PC-3 (cell line): ENCODE data around the gene CLINT1. TPM values are rescaled to one million over a fixed set of nuclear protein-coding genes. Genes with fewer than 3 reads are reported as not detected.
A peak's percentile ranks its signal among the peaks of the same experiment; 100 is the strongest.

ENCODE experiments used
- ATAC-seq: fragments of 200-7000 bp; cut with Tn5 transposase; 2 replicates; pipeline ENCODE4 v1.9.1; 2020; ENCODE audit warnings: mild to moderate bottlenecking, moderate library complexity
- BruUV-seq: library from RNA; stranded (reverse); fragments of 400-500 nt; replicated peaks from 2 replicates; lab custom pipeline; 2021; lab: Mats Ljungman, UMichigan
- CTCF ChIA-PET: fragments of 300-600 bp; sonication (Branson Sonifier 250); formaldehyde crosslinking; loops from one replicate; lab custom pipeline; 2022; ENCODE audit warnings: antibody characterized with exemption; lab: Charles Lee
- POLR2A ChIA-PET: fragments of 300-600 bp; sonication (Branson Sonifier 250); formaldehyde crosslinking; loops from one replicate; lab custom pipeline; 2022; ENCODE audit warnings: antibody characterized with exemption; ENCODE audit not compliant: unreplicated experiment; lab: Charles Lee
- DNase-seq: peaks from one replicate; pipeline ENCODE4 v3.0.0-alpha.2; 2015
- H2AFZ ChIP-seq: fragments of 300-600 bp; sonication (generic); 2 replicates; pipeline ENCODE4 v1.6.0; 2016; ENCODE audit warnings: antibody characterized with exemption, low read length
- H3F3A ChIP-seq: fragments of 300-600 bp; sonication (generic); one replicate; pipeline ENCODE4 v1.6.0; 2017; ENCODE audit warnings: antibody characterized with exemption, low read length, control low read depth, mild to moderate bottlenecking; ENCODE audit not compliant: unreplicated experiment
- H3K27ac ChIP-seq: fragments of 300-600 bp; sonication (generic); 2 replicates; pipeline ENCODE4 v1.5.1; 2016; ENCODE audit warnings: mild to moderate bottlenecking, low read length
- H3K27me3 ChIP-seq: fragments of 300-600 bp; sonication (generic); 2 replicates; pipeline ENCODE4 v1.6.1; 2016; ENCODE audit warnings: low read length, mixed read lengths
- H3K36me3 ChIP-seq: fragments of 300-600 bp; sonication (generic); 2 replicates; pipeline ENCODE4 v1.6.1; 2016; ENCODE audit warnings: low read depth, mixed run types, low read length, mixed read lengths
- H3K4me1 ChIP-seq: fragments of 300-600 bp; sonication (generic); 2 replicates; pipeline ENCODE4 v1.5.1; 2016; ENCODE audit warnings: low read length; ENCODE audit not compliant: insufficient read depth
- H3K4me2 ChIP-seq: fragments of 300-600 bp; sonication (generic); 2 replicates; pipeline ENCODE4 v1.6.0; 2016; ENCODE audit warnings: low read length
- H3K4me3 ChIP-seq: fragments of 300-600 bp; sonication (generic); 2 replicates; pipeline ENCODE4 v1.5.1; 2016; ENCODE audit warnings: mild to moderate bottlenecking, low read length, mixed read lengths
- H3K79me2 ChIP-seq: fragments of 300-600 bp; sonication (generic); 2 replicates; pipeline ENCODE4 v1.6.1; 2017; ENCODE audit warnings: low read length, mixed read lengths
- H3K9ac ChIP-seq: fragments of 300-600 bp; sonication (generic); 2 replicates; pipeline ENCODE4 v1.6.0; 2016; ENCODE audit warnings: mild to moderate bottlenecking, low read length
- H3K9me2 ChIP-seq: fragments of 300-600 bp; sonication (generic); replicated peaks from 2 replicates; pipeline ENCODE4 v1.6.1; 2016; ENCODE audit warnings: mixed run types, low read length, mixed read lengths
- H3K9me3 ChIP-seq: fragments of 300-600 bp; sonication (generic); 2 replicates; pipeline ENCODE4 v1.6.1; 2016; ENCODE audit warnings: low read length, mixed read lengths
- H4K20me1 ChIP-seq: fragments of 300-600 bp; sonication (generic); 2 replicates; pipeline ENCODE4 v1.6.1; 2016; ENCODE audit warnings: low read length, mixed read lengths
- CTCF ChIP-seq: fragments of 300-600 bp; sonication (generic); conservative IDR thresholded peaks from 2 replicates; pipeline ENCODE4 v1.5.1; 2017; ENCODE audit warnings: antibody characterized with exemption, low read depth, mild to moderate bottlenecking, low read length
- EZH2 ChIP-seq: fragments of 300-600 bp; sonication (generic); IDR thresholded peaks from one replicate; pipeline ENCODE4 v1.6.1; 2017; ENCODE audit warnings: antibody characterized with exemption, mild to moderate bottlenecking, low read length; ENCODE audit not compliant: unreplicated experiment
- EZH2phosphoT487 ChIP-seq: fragments of 300-600 bp; sonication (generic); IDR thresholded peaks from 2 replicates; pipeline ENCODE4 v1.6.1; 2018; ENCODE audit warnings: mild to moderate bottlenecking, antibody characterized with exemption, low read length, borderline replicate concordance
- intact Hi-C: fragments of 100-400 bp; cut with micrococcal nuclease; formaldehyde crosslinking; loops from 2 replicates; pipeline ENCODE4 v1.9.0; 2023
- total RNA-seq: library from RNA; depleted of rRNA; stranded (reverse); fragments of >200 nt; gene quantifications from 2 replicates; pipeline ENCODE4 v1.2.3, GENCODE V29; 2014

The CLINT1 gene
- total RNA-seq, 1 experiment from 2014 or later = 125 TPM

- peaks cover 94% of the 10 kb centered on the region for H3K79me2 ChIP-seq
- no peaks in the 10 kb centered on the region for H3K27me3 ChIP-seq
- ATAC-seq (no peak), DNase-seq (no peak)
- H3K9ac ChIP-seq = no peak overlapping the region
- CTCF ChIA-PET = no interaction called here
- no peaks in the 10 kb centered on the region for H3K9me3 ChIP-seq
- no peak overlapping the region for H3K4me2 ChIP-seq
- no peaks in the 10 kb centered on the region for H3K9me2 ChIP-seq
- TF ChIP-seq EZH2phosphoT487 = no peak
- TF ChIP-seq EZH2 = no peak
- no peak for TF ChIP-seq CTCF
- intact Hi-C loops = no loop called here
- H4K20me1 ChIP-seq = peaks cover 50% of the 10 kb centered on the region
- no peak overlapping the region for H2AFZ ChIP-seq
- no peak overlapping the region for H3K4me3 ChIP-seq
- no TSS peak for BruUV-seq
- no peak overlapping the region for H3K27ac ChIP-seq
- peaks cover 14% of the 10 kb centered on the region for H3K4me1 ChIP-seq
- POLR2A ChIA-PET = no interaction called here
- H3F3A ChIP-seq = no peaks in the 10 kb centered on the region
- peaks cover 6% of the 10 kb centered on the region; the same call in 1 of the 2 replicates for H3K36me3 ChIP-seq
Observed at GRCh38 chr5:157845914-157846598, 12.9 kb downstream of the CLINT1 start.

- intact Hi-C loops = no loop called here
- peaks cover 4% of the 10 kb centered on the region; the same call in 1 of the 2 replicates for H3K36me3 ChIP-seq
- H2AFZ ChIP-seq = no peak overlapping the region
- BruUV-seq = no TSS peak
- TF ChIP-seq CTCF (no peak), EZH2phosphoT487 (no peak), EZH2 (no peak)
- H3K9me2 ChIP-seq = no peaks in the 10 kb centered on the region
- POLR2A ChIA-PET = no interaction called here
- no peak overlapping the region for H3K27ac ChIP-seq
- H3K4me3 ChIP-seq = no peak overlapping the region
- H3K9ac ChIP-seq = no peak overlapping the region
- peak; percentile 40 for ATAC-seq
- peak overlapping the region; percentile 18; the same call in 1 of the 2 replicates for H3K4me2 ChIP-seq
- CTCF ChIA-PET = interaction anchor here (0.8 kb wide), 1 partner anchor 12 kb away, joined by 3 read pairs; no protein-coding TSS in a partner anchor
- DNase-seq = peak; percentile 59
- H3K9me3 ChIP-seq = no peaks in the 10 kb centered on the region
- H3K79me2 ChIP-seq = peaks cover 91% of the 10 kb centered on the region
- H3K4me1 ChIP-seq = peaks cover 14% of the 10 kb centered on the region
- no peaks in the 10 kb centered on the region for H3K27me3 ChIP-seq
- no peaks in the 10 kb centered on the region for H3F3A ChIP-seq
- peaks cover 55% of the 10 kb centered on the region for H4K20me1 ChIP-seq
Observed at GRCh38 chr5:157842787-157843186, 16.2 kb downstream of the CLINT1 start.

- Histone ChIP-seq H3K27me3 (no peaks in the 10 kb centered on the region), H3F3A (no peaks in the 10 kb centered on the region), H3K9me2 (no peaks in the 10 kb centered on the region), H3K4me1 (peaks cover 14% of the 10 kb centered on the region), H3K79me2 (peaks cover 91% of the 10 kb centered on the region), H4K20me1 (peaks cover 57% of the 10 kb centered on the region), H3K36me3 (0 out of 2 replicates have a peak, but pooled peaks cover 3% of the 10 kb centered on the region), H3K9ac (no peak overlapping the region), H2AFZ (no peak overlapping the region), H3K27ac (no peak overlapping the region), H3K9me3 (no peaks in the 10 kb centered on the region), H3K4me3 (no peak overlapping the region), H3K4me2 (peak overlapping the region; percentile 18; the same call in 1 of the 2 replicates)
- CTCF ChIA-PET = no interaction called here
- TF ChIP-seq EZH2phosphoT487 (no peak), CTCF (no peak), EZH2 (no peak)
- no peak for DNase-seq
- BruUV-seq = no TSS peak
- intact Hi-C loops = no loop called here
- POLR2A ChIA-PET = interaction anchor here (0.6 kb wide), 1 partner anchor 17 kb away, joined by 3 read pairs; the partner anchor contains the start of gene CLINT1
- 0 out of 2 replicates have a peak, but pooled peaks have one; percentile 22 for ATAC-seq
Observed at GRCh38 chr5:157842185-157842584, 16.8 kb downstream of the CLINT1 start.
